OCI-LY7 (cell line): ENCODE results near the gene GRM1.

Experiments
- EZH2phosphoT487 ChIP-seq: fragments of 200-600 bp; sonication (generic); IDR thresholded peaks from 2 replicates; pipeline ENCODE4 v1.6.1; 2018; ENCODE audit warnings: low read depth, borderline replicate concordance, mild to moderate bottlenecking, mixed run types, antibody characterized with exemption, low read length, moderate library complexity, mixed read lengths
- TF ChIP-seq, protein P1 (sequence below): fragments of 200-600 bp; sonication (generic); conservative IDR thresholded peaks from 2 replicates; pipeline ENCODE4 v1.5.1; 2014; ENCODE audit warnings: mild to moderate bottlenecking, antibody characterized with exemption, low read length, moderate library complexity, mixed read lengths

DNA sequence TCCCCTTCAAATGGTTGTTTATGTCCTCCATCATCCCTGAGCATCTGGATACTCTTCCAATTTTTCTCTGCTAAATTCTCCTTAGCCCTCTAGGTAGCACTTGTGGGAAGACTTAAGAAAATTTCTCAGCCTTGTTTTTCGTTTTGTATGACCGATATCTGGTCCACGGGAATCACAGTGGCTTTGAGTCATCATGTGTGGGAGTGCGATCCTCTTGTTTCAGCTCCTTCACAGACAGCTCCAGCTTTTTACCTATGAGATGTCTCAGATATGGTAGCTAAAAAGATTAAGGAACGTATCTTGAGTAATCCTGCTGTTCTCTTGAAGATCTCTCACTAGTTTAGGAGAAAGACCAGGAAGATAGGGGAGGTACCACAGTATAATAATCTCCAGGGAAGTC is 196.1 kb downstream of the GRM1 start:
- TF ChIP-seq, protein P1, sequence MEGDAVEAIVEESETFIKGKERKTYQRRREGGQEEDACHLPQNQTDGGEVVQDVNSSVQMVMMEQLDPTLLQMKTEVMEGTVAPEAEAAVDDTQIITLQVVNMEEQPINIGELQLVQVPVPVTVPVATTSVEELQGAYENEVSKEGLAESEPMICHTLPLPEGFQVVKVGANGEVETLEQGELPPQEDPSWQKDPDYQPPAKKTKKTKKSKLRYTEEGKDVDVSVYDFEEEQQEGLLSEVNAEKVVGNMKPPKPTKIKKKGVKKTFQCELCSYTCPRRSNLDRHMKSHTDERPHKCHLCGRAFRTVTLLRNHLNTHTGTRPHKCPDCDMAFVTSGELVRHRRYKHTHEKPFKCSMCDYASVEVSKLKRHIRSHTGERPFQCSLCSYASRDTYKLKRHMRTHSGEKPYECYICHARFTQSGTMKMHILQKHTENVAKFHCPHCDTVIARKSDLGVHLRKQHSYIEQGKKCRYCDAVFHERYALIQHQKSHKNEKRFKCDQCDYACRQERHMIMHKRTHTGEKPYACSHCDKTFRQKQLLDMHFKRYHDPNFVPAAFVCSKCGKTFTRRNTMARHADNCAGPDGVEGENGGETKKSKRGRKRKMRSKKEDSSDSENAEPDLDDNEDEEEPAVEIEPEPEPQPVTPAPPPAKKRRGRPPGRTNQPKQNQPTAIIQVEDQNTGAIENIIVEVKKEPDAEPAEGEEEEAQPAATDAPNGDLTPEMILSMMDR: no peak
- no peak for TF ChIP-seq EZH2phosphoT487
